GM12878 (cell line): ENCODE data around the gene SSRP1. TPM values are rescaled to one million over a fixed set of nuclear protein-coding genes. Genes with fewer than 3 reads are reported as not detected.

Experiments used
- ATAC-seq: fragments of 200-7000 bp; cut with Tn5 transposase; 3 replicates; pipeline ENCODE4 v1.9.1; 2020; ENCODE audit warnings: mild to moderate bottlenecking, moderate library complexity
- BruUV-seq: library from RNA; stranded (reverse); fragments of 400-500 nt; replicated peaks from 2 replicates; lab custom pipeline; 2021; lab: Mats Ljungman, UMichigan
- CTCF ChIA-PET: fragments of 300-600 bp; sonication (Branson Sonifier 250); formaldehyde crosslinking; extraction: SDS; loops from one replicate; lab custom pipeline; 2021; ENCODE audit warnings: inconsistent platforms; lab: Yijun Ruan, JAX
- POLR2A ChIA-PET: fragments of 350-600 bp; formaldehyde crosslinking; extraction: SDS; loops from one replicate; lab custom pipeline; 2021; ENCODE audit warnings: inconsistent platforms; lab: Charles Lee
- RAD21 ChIA-PET: fragments of 300-600 bp; sonication (Branson Sonifier 250); formaldehyde crosslinking; loops from one replicate; lab custom pipeline; 2023; ENCODE audit warnings: antibody characterized with exemption; ENCODE audit not compliant: unreplicated experiment; lab: Charles Lee
- SMC1A ChIA-PET: fragments of 300-600 bp; sonication (Branson Sonifier 250); formaldehyde crosslinking; loops from one replicate; lab custom pipeline; 2023; ENCODE audit not compliant: unreplicated experiment, uncharacterized antibody; lab: Charles Lee
- DNase-seq: peaks from one replicate; pipeline ENCODE4 v3.0.0-alpha.2; 2011; ENCODE audit warnings: low read depth, low spot score
- FAIRE-seq: peaks from 3 replicates; lab custom pipeline; 2011; peaks lifted over from hg19 to GRCh38; lab: Jason Lieb, UNC
- H2AFZ ChIP-seq: 2 replicates; pipeline ENCODE4 v1.6.0; 2011; ENCODE audit warnings: low read depth, low read length, control low read depth; ENCODE audit not compliant: control insufficient read depth
- H3K27ac ChIP-seq: 2 replicates; pipeline ENCODE4 v1.5.1; 2011; ENCODE audit warnings: control low read depth; ENCODE audit not compliant: control insufficient read depth, insufficient read depth
- H3K27me3 ChIP-seq, 2 experiments: replicated peaks in 1 of 2; 2 replicates each; pipeline versions ENCODE4 v1.6.0 to v1.6.1; 2011; ENCODE audit warnings: low read length in 1 of 2; ENCODE audit not compliant: control insufficient read depth in 2 of 2, insufficient read depth in 2 of 2
- H3K36me3 ChIP-seq, 2 experiments: 2 replicates each; pipeline ENCODE4 v1.5.1; 2011; ENCODE audit warnings: low read length in 1 of 2; ENCODE audit not compliant: control insufficient read depth in 2 of 2, insufficient read depth in 2 of 2
- H3K4me1 ChIP-seq: 2 replicates; pipeline ENCODE4 v1.6.1; 2011; ENCODE audit warnings: mild to moderate bottlenecking, low read length, moderate library complexity, mixed read lengths; ENCODE audit not compliant: control insufficient read depth, insufficient read depth
- H3K4me2 ChIP-seq: 2 replicates; pipeline ENCODE4 v1.6.0; 2011; ENCODE audit warnings: control low read depth; ENCODE audit not compliant: control insufficient read depth, insufficient read depth
- H3K4me3 ChIP-seq: fragments of 200-600 bp; sonication (generic); 2 replicates; pipeline ENCODE4 v1.5.1; 2016
- H3K79me2 ChIP-seq: 2 replicates; pipeline ENCODE4 v1.6.0; 2011; ENCODE audit warnings: low read length; ENCODE audit not compliant: control insufficient read depth, insufficient read depth
- H3K9ac ChIP-seq: 2 replicates; pipeline ENCODE4 v1.8.0; 2011; ENCODE audit warnings: low read length, control low read depth, mixed read lengths; ENCODE audit not compliant: control insufficient read depth, insufficient read depth
- H3K9me3 ChIP-seq: replicated peaks from 3 replicates; pipeline ENCODE4 v1.5.1; 2011; ENCODE audit warnings: mild to moderate bottlenecking, low read length; ENCODE audit not compliant: control insufficient read depth, insufficient read depth
- H4K20me1 ChIP-seq: 2 replicates; pipeline ENCODE4 v1.6.0; 2011; ENCODE audit not compliant: control insufficient read depth, insufficient read depth
- BACH1 ChIP-seq: fragments of 450-650 bp; IDR thresholded peaks from 2 replicates; pipeline ENCODE4 v1.6.1; 2017; ENCODE audit warnings: mild to moderate bottlenecking, borderline replicate concordance
- BCL11A ChIP-seq: IDR thresholded peaks from 2 replicates; pipeline ENCODE4 v1.6.1; 2011; ENCODE audit warnings: low read depth, low read length
- CEBPB ChIP-seq, 2 experiments: fragments of 150-350 bp in 1 of 2; IDR thresholded peaks; 2 replicates each; pipeline ENCODE4 v1.6.1; 2012 to 2014; ENCODE audit warnings: low read depth in 2 of 2, low read length in 2 of 2, borderline replicate concordance in 1 of 2, inconsistent platforms in 1 of 2
- EED ChIP-seq: sonication (generic); IDR thresholded peaks from 2 replicates; pipeline ENCODE4 v1.6.1; 2016; ENCODE audit warnings: antibody characterized with exemption, low read depth
- KLF5 ChIP-seq: fragments of 450-650 bp; IDR thresholded peaks from 2 replicates; pipeline ENCODE4 v1.6.1; 2014; ENCODE audit warnings: mild to moderate bottlenecking; ENCODE audit not compliant: partially characterized antibody
- MEF2A ChIP-seq: IDR thresholded peaks from 2 replicates; pipeline ENCODE4 v1.6.1; 2011; ENCODE audit warnings: low read depth, mild to moderate bottlenecking, low read length, moderate library complexity; ENCODE audit not compliant: insufficient read depth
- MEF2B ChIP-seq: fragments of 450-650 bp; IDR thresholded peaks from 2 replicates; pipeline ENCODE4 v1.6.1; 2018; ENCODE audit warnings: mild to moderate bottlenecking, moderate library complexity; ENCODE audit not compliant: partially characterized antibody, poor library complexity, severe bottlenecking
- POLR2AphosphoS2 ChIP-seq: IDR thresholded peaks from 2 replicates; pipeline ENCODE4 v1.6.1; 2011; ENCODE audit warnings: low read depth, mild to moderate bottlenecking, low read length, improper control_type of control experiment, moderate library complexity
- RCOR1 ChIP-seq: conservative IDR thresholded peaks from 2 replicates; pipeline ENCODE4 v1.6.1; 2012; ENCODE audit warnings: low read depth, low read length, improper control_type of control experiment
- SMAD1 ChIP-seq: fragments of 450-650 bp; IDR thresholded peaks from 2 replicates; pipeline ENCODE4 v1.6.1; 2018; ENCODE audit warnings: mild to moderate bottlenecking, low read depth; ENCODE audit not compliant: partially characterized antibody
- SREBF2 ChIP-seq: IDR thresholded peaks from 2 replicates; pipeline ENCODE4 v1.6.1; 2012; ENCODE audit warnings: mild to moderate bottlenecking, low read length
- TAF1 ChIP-seq: IDR thresholded peaks from 2 replicates; pipeline ENCODE4 v1.6.1; 2011; ENCODE audit warnings: mild to moderate bottlenecking, low read depth, low read length, borderline replicate concordance
- USF2 ChIP-seq: IDR thresholded peaks from 2 replicates; pipeline ENCODE4 v1.6.1; 2011; ENCODE audit warnings: low read depth, low read length, improper control_type of control experiment, borderline replicate concordance
- ZBED1 ChIP-seq: IDR thresholded peaks from 2 replicates; pipeline ENCODE4 v1.6.1; 2016; ENCODE audit warnings: borderline replicate concordance
- WGBS: methylation state at CpG from one replicate; pipeline ENCODE4 v1.1.6; 2016; ENCODE audit warnings: low lambda C conversion rate; ENCODE audit not compliant: insufficient replicate concordance, insufficient coverage; ENCODE audit errors: missing lambda C conversion rate; 5-methylcytosine and 5-hydroxymethylcytosine counted together
- in situ Hi-C: fragments of 300-500 bp; cut with MboI; formaldehyde crosslinking; loops from 9 replicates; pipeline ENCODE4 v1.14.3; 2018; ENCODE audit warnings: mixed read lengths
- intact Hi-C: fragments of 100-400 bp; cut with micrococcal nuclease; formaldehyde crosslinking; loops from one replicate; pipeline ENCODE4 v1.14.2; 2022; ENCODE audit not compliant: unreplicated experiment
- polyA plus RNA-seq, 11 experiments: library from polyadenylated mRNA; depleted of rRNA in 4 of 11; unstranded in 6 of 11; stranded (reverse) in 5 of 11; fragments of >200 nt; fragmentation: Nextera tagmentation in 4 of 11; fragmentation: Illumina TruSeq in 1 of 11; extraction: Ambion mirVana in 4 of 11; extraction: Trizol in 1 of 11; gene quantifications; 1 replicate in 1 of 11; 2 replicates in 10 of 11; pipeline versions ENCODE4 v1.2.1 to v1.2.3, GENCODE V29; 2011 to 2016; ENCODE audit warnings: inconsistent platforms in 2 of 11, missing spikeins in 2 of 11, low read depth in 1 of 11
- total RNA-seq, 4 experiments: library from RNA; depleted of rRNA in 3 of 4; stranded (reverse); fragments of >200 nt in 3 of 4; fragmentation: Illumina TruSeq in 1 of 4; extraction: Trizol in 1 of 4; gene quantifications; 2 replicates each; pipeline versions ENCODE4 v1.2.1 to v1.2.3, GENCODE V29; 2013 to 2021

SSRP1 gene
- total and polyA plus RNA-seq, 10 of the 15 experiments (the other 5 are each of a cell fraction or from before 2014, with no cell fraction given) = 73.6 to 279 (median 138) TPM

GRCh38 chr11:57368106-57368844 is 32.6 kb upstream of the SSRP1 start:
- in situ Hi-C loops (no loop called here), intact Hi-C loops (no loop called here)
- no peak overlapping the region for H3K4me3 ChIP-seq
- WGBS = 34% methylated on average over 19 of the region's 19 CpGs
- no peaks in the 10 kb centered on the region for H3K79me2 ChIP-seq
- H3K36me3 ChIP-seq = no peaks in the 10 kb centered on the region
- CTCF ChIA-PET = interaction anchor here (1.1 kb wide), 1 partner anchor 72 kb away, joined by 3 read pairs; no protein-coding TSS in a partner anchor
- POLR2A ChIA-PET = no interaction called here
- no peaks in the 10 kb centered on the region for H3K4me1 ChIP-seq
- SMC1A ChIA-PET = no interaction called here
- no peak for DNase-seq
- no peak overlapping the region for H3K4me2 ChIP-seq
- H2AFZ ChIP-seq = no peak overlapping the region
- TF ChIP-seq SMAD1 (no peak), MEF2A (no peak), RCOR1 (no peak), KLF5 (no peak), TAF1 (no peak), ZBED1 (no peak), SREBF2 (no peak), BCL11A (no peak), CEBPB (IDR thresholded peaks at IDR 0.05; ENCODE audit: borderline replicate concordance in 1 of 2, low read depth in 2 of 2, low read length in 2 of 2) (no peak), POLR2AphosphoS2 (no peak), MEF2B (no peak), USF2 (no peak), EED (no peak), BACH1 (no peak)
- FAIRE-seq = no peak
- RAD21 ChIA-PET = no interaction called here
- H3K27me3 ChIP-seq = no peaks in the 10 kb centered on the region; a peak in 1 of 4 replicates
- H3K9ac ChIP-seq = no peak overlapping the region
- no peak for ATAC-seq
- no TSS peak for BruUV-seq
- H4K20me1 ChIP-seq = no peaks in the 10 kb centered on the region
- no peak overlapping the region for H3K27ac ChIP-seq
- no peaks in the 10 kb centered on the region for H3K9me3 ChIP-seq
